HG02852 (cell line): ENCODE results near the gene C18orf63.
"Not testable (repeated sequence)": the region's sequence is repeated elsewhere in the genome, so short reads cannot be mapped to it uniquely, and the experiment has no call there.

Source experiments
- ATAC-seq: cut with Tn5 transposase; IDR thresholded peaks from one replicate; pipeline ENCODE4 v1.9.1; 2021; ENCODE audit warnings: mild to moderate bottlenecking, moderate library complexity; ENCODE audit not compliant: unreplicated experiment

C18orf63 gene

GRCh38 chr18:74286106-74286855 is 29.4 kb upstream of the C18orf63 start:
- no peak for ATAC-seq

DNA sequence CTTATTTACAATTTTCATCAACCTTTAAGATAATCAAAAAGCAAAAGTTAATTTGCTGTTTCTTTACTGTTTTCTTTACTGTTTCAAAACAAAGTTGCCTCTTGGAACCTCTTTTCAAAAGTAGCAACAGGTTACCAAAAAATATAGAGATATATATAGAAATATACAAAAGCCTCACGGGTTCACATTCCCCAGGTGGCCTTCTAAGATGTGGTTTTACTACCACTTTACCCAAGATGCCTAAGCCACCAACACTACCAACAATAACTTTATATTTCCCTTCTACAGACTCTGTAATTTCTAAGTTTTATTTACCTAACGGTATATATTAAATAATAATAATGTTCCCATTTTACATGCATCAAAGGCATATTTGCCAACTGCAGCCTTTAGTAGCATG is 28.8 kb upstream of the C18orf63 start:
- ATAC-seq: no peak

DNA sequence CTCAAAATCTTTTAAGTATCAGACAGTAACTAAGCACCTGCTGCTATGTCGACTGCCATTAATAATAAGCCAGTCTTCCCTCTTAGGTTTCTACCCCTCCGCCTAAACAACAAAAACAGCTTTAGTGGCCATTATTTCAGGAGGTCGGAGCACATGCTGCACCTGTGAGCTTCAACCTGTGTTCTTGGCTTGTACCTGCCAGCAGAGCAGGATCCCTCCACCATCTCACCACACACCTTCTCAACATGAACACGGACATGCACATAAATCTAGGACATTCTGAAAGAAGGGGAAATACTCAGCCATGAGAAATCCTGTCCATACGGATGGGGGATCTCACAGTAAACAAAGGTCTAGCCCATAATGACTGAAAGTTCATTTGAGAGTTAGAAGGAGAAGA is 27.6 kb upstream of the C18orf63 start:
- no peak for ATAC-seq

DNA sequence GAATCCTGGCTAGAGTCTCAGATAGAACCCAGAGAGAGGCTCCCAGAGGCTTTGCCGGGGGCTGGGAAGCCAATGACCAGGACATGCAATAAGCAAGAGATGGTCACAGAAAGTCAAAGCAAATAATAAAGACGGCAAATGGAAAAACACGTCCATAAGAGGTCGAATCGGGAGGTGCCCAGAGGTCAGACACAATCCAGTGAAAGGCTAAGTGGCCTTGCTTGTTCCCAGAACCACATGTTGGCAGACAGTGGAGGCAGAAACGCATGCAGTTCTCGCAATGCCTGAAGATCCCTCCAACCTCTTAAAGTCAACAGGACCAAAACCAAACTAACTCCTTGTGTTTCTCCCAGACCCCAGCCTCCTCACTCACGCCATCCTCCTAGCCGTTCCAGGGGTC is 26.9 kb upstream of the C18orf63 start:
- ATAC-seq: no peak

- no peak for ATAC-seq
Observed at GRCh38 chr18:74289137-74289536, 26.5 kb upstream of the C18orf63 start.

- ATAC-seq: no peak
Observed at GRCh38 chr18:74290021-74290420, 25.6 kb upstream of the C18orf63 start.

DNA sequence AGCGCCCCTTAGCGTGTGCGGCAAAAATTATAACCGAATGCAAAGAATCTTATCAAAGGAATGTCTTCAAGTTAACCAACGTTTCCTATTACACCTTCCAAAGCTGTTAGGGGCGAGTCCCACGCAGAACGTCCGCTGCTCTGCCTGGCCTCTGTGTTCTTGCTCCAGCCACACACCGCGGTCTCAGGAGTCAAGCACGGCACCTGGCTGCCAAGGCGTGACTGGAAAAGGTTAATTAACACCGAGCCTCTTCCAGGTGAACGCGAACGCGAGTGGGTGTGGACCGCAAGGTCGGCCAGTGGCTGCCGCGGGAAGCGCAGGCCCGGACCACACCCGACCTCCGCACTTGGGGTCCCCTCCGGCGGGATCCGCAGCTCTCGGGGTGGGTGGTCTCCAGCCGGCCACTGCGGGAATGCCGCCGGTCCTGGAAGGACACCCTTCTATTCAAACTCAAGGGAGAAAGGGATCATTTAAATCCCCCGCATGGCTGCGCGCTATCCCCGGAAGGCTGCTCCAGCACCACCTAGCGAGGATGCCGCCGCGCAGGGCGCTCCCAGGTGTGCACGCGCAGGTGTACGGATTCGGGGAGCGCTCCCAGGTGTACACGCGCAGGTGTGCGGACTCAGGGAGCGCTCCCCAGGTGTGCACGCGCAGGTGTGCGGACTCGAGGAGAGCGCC is 24.7 kb upstream of the C18orf63 start:
- ATAC-seq: no peak

- ATAC-seq: no peak
Observed at GRCh38 chr18:74291472-74291770, 24.2 kb upstream of the C18orf63 start.

- ATAC-seq: peak; percentile 99
Observed at GRCh38 chr18:74291771-74292540, 23.7 kb upstream of the C18orf63 start, which contains the start of gene CYB5A. Gene CYB5A, minus strand, starts transcription at chr18:74291963. Its CDS starts 88 bp downstream, at chr18:74291875.

- no peak for ATAC-seq
Observed at GRCh38 chr18:74292541-74292858, 23.1 kb upstream of the C18orf63 start.

DNA sequence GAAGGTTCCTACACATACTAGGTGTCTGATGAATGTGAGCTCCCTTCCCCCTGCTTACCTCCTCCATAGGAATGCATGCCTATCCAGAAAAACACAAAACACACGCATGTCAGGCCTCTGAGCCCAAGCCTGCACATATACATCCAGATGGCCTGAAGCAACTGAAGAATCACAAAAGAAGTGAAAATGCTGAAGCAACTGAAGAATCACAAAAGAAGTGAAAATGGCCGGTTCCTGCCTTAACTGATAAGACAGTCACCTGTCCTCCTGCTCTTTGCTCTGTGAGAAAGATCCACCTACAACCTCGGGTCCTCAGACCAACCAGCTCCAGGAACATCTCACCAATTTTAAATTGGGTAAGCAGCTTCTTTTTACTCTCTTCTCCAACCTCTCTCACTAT is 22.7 kb upstream of the C18orf63 start:
- not testable (repeated sequence) for ATAC-seq

- no peak for ATAC-seq
Observed at GRCh38 chr18:74294526-74294925, 21.1 kb upstream of the C18orf63 start.

GRCh38 chr18:74299162-74299561 is 16.5 kb upstream of the C18orf63 start:
- no peak for ATAC-seq

- no peak for ATAC-seq
Observed at GRCh38 chr18:74299746-74300145, 15.9 kb upstream of the C18orf63 start.

DNA sequence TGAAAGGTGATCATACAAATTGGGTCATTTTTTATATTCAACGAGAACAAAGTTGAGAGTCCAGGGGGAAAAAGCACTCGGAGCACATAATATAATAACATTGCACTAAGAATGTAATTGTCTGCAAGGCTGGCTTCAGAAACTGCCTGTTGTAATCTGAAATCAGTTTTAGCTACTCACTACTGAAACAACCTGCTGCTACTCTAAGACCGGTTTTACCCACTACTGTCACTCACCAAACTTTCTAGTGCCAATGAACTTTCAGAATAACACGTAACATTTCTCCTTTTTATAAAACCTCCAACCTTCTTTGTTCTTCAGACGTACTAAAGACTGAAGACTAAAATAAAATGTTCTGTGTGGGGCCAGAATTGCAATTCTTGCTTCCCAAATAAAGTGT is 12.3 kb upstream of the C18orf63 start:
- ATAC-seq: no peak

- no peak for ATAC-seq
Observed at GRCh38 chr18:74303936-74304335, 11.7 kb upstream of the C18orf63 start.

DNA sequence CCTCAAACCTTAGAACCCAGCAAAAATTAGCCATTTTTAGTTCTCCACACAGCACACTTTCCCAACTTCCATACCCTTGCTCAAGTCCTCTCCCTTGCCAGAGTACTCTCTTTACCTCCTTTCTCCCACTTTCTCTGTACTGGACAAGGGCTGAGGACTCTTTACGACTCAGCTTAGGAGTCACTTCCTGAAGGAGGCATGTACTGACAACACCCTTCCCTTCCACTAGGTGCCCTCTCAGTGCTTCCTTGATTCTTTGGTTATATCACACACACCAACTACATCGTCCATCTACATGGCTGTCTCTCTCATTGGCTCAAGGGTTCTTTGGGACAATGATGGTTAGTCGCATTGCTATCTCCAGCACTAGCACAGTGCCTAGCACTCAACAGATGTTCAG is 5.2 kb upstream of the C18orf63 start:
- no peak for ATAC-seq

GRCh38 chr18:74311000-74311399 is 4.6 kb upstream of the C18orf63 start:
- ATAC-seq: no peak

DNA sequence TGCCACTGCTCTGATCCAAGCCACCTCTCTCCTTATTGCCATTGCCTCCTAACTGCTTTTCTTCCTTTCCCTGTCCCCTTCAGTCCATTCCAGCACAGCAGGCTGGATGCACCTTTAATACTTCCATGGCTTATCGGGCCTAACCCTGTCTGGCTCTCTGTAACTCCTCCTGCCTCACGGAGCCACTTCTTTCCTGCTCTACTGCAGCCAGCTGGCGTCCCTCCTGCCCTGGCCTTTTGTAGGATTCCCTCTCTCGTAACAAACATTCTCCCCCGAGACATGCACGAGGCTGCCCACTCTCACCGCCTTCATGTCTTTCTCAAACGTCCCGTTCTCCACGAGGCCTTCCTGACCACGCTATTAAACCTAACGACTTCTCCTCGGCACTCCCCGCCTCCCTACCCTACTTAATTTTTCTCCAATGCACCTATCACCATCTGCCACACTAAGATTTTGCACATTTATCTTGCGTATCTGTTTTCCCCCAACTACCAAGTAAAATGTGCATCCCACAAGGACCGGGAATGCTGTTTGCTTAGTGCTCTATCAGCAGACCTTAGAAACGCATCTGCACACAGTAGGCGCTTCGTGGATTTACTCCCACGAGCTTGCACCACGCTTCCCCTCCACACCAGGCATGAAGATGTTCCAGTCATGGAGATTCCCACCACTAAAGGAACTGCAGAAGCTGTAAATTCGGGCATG is 728 bp upstream of the C18orf63 start:
- ATAC-seq: no peak

DNA sequence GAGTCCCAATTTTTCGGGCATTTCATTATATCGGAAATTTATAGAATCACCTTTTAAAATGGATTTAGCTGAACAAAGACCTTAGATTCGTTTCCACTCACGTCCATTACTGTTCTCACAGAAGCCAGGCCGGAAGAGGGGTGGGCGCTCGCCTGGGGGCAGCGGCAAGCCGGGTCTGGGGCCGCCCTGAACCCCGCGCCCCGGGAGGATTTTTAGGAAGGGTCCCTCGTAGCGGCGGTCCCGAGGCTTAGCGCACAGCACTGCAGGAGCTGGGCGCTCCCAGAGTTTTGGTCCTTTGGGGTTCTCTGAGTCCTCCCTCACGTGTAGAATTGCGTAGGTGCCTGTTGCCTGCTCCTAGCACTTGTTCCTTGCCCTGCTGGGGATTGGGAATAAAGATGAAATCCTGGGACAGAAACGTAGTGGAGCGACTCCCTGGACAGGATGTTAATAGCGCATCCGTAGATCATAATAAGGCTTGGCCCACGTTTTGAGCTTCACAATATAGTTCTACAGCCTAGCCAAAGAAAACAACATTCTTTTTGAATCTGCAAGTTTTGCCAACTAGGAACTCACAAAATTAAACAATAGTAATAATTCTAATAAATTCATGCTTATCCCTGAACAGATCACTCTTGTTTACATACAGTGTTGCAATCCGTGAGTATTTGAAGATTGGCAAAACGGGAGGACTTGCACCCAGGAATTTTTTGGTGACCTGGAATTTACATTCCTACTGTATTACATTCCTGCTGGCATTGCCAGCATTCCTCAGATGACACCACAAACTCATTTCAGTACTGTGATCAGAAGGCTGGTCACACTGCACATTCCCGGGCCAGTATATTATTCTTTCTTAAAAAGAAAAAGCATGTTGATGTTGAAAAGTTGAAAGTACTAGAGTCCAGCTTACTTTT is 875 bp downstream of the C18orf63 start:
- ATAC-seq: no peak
